ENCODE data around the gene FAM89B.

Gene FAM89B

DNA sequence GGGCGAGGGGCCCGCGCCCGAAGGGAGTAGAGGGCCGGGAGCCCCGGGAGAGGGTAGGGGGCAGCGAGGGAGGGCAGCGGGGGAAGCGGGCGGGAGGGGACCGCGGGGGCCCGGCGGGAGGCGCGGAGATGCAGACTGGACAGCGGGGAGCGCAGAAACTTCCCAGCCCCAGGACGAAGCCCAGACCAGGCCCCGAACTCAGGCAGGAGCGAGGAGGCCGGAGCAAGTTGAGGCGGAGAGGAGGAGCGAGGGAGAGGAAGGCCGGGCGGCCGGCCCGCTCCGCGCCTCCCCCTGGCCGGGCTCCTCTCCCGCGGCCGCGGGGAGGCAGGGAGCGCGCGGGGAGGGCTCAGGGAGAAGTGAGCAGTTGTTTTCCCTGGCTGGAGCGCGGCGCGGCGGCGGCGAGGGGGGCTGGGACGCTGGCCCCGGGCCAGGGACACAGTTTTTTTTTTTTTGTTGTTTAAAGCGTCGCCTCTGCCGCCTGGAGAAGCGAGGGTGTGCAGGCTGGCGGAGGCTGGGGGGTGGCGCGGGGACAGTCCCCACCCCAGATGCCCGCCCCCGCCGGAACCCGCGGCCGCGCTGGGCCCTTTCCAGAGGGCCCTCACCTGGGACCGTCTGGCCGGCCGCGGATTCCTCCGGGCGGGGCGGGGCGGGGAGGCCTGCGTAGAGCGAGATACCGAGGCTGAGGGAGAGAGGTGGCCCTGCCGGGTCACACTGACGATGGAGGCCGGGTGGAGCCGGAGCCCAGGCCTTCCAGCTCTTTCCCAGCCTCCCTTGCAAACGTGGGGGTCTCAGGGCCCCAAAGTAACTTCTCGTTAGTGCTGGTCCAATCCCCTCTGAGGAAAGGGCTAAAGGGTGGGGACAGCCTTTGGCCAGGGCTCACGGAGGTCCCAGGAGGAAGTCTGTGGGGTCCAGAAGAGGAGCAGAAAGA is 14.1 kb upstream of the FAM89B start, which contains the start of gene LTBP3:
LTBP3 (minus strand) TSS at position 358 of the 928 bp plus-strand sequence. CDS start 400 bp downstream, outside the sequence.
- DNase-seq = peak; percentile 38

DNA sequence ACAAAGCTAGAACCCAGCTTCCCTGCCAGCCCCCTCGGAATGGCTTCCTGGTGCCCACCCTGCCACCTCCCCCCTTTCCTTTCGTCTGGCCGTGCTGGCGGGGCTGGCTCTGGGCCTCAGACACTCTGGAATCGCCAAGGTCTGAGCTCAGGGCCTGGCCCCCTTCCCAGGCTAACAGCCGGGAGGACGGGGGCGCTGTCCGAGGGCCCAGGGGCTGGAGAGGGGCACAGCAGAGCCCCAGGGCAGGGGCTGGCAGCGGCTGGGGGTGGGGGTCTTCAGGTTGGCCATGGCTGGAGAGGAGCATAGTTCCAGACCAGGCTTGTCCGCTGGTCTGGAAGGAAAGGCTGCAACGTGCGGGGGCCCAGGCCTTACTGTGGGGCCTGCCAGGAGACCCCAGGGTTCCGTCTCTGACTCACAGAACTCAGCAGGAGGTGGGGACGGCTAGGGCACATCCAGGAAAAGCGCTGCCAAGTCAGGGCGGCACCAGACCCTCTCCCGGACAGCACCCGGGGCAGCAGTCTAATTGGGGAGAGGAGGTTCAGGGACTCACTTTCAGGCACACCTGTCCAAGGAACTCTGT is 13.3 kb upstream of the FAM89B start:
- no peak for DNase-seq

DNA sequence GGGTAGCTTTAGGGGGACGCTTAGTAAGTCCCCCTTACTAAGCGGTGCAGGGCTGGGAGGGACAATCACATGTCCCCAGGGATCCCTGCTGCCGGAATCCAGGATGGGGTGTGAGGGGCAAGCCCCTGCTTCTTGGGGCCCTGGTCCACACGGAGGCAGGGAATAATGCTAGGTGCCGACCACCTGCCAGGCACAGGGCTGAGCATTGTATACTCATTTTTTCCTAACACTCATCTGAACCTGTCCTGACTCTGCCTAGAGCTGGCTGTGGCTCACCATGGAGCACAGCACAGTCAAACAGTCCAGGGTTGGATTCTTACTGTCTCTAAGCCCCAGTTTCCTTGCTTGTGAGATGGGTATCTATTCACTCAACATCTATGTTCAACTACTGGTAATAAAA is 12.8 kb upstream of the FAM89B start:
- DNase-seq = no peak

DNA sequence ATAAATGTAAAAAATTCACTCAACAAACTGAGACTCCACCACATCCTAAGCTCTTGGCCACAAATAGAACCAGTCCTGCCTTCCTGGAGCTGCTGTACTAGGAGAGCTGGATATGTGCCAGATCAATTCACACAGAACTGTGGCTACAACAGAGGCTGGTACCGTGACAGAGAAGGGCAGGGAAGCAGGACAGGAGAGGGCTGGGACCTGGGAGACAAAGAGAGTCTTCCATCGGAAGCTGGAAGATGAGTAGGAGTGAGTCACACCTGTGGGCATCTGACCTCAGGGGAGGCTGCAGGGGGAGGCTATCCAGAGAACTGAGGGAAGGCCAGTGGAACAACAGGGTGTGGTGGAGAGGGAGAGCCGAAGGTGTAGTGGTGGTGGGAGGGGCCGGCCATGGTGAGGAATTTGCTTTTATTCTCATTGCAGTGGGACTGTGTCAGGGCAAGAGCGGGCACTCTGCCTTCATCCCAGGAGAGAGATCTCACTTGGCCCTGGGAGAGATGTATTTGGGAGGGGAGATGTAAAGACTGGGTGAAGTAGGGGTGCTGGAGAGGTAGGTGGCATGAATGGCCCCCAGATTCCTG is 12.3 kb upstream of the FAM89B start:
- DNase-seq = no peak

DNA sequence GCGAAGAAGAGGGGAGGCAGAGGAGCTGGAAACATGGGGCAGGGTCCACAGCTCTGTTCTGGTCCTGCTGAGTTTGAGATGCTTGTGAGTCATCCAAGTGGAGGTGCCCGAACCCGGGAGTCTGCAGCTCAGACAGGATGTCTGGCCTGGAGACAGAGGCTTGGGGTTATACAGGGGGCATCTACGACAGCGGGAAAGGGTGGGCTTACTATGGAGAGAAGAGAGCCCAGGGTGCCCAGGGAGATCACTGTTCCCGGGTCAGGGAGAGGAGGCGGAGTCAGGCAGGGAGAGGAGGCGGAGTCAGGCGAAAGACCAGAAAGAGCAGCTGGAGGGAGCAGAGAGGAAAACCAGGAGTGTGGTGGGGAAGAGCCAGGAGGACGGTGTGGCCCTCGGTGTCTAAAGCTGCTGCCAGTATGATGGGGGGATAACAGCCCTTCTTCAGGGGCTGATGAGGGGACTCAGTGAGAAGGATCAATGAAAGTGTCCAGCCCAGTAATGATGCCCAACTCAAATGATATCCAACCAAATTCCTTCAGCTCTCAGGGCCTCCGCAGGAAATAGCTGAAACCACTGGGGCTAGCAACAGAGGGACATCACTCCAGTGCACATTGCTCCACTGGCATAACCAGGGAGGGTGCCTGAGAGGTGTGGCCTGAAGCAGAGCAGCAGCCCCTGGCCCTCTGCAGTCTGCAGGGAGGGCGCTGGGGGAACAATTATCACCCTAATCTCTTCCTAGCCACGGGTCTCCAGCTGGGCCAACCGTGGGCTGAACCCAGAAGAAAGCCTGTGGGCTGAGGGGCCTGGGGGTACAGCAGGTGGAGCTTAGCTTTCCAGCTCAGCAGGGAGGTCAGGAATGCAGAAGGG is 11.6 kb upstream of the FAM89B start:
- no peak for DNase-seq

DNA sequence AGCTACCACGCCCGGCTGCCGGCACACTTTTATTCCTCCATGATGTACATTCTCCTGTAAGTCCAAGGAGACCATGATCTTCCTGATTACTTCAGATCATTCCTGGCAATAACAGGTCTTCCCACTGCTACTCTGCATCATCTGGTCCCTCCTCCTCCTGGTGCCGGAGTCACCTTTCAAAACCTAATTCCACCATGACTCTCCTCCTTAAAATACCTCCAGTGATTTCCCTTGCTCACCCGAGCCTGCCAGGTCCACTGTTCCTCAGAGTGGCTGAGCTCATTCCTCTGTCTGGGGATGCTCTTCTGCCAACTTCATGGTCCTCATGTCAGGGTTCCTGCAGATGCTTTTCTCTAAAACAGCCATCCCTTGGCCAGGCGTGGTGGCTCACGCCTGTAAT is 10.3 kb upstream of the FAM89B start:
- no peak for DNase-seq

DNA sequence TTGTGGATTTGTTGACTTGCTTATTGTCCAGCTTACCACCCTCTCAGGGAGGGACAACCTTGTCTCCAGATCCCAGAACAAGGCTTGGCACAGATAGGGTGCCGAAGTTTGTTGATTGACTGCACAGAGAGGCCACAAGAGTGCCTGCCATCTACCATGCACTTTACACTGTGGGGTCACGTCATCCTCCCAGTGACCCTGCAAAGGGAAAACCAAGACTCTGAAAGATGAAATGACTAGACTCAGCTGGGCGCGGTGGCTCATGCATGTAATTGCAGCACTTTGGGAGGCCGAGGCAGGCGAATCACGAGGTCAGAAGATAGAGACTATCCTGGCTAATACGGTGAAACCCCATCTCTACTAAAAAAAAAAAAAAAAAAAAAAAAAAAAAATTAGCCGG is 9.6 kb upstream of the FAM89B start:
- DNase-seq = no peak

DNA sequence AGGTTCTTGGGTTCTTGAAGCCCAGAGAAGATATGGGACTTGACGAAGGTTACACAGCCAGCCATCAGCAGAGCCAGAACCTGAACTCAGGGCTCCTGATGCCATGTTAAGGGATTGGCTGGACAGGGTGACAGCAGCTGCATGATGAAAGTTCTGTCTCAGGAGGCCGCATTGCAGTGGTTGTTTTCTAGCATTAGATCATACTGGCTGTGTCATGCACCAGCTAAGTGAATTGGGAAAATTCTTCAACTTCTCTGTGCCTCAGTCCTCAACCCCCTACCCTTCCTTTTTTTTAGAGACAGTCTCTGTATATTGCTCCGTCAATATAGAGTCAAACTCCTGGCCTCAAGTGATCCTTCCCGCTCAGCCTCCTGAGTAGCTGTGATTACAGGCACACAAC is 8.7 kb upstream of the FAM89B start:
- DNase-seq = no peak

DNA sequence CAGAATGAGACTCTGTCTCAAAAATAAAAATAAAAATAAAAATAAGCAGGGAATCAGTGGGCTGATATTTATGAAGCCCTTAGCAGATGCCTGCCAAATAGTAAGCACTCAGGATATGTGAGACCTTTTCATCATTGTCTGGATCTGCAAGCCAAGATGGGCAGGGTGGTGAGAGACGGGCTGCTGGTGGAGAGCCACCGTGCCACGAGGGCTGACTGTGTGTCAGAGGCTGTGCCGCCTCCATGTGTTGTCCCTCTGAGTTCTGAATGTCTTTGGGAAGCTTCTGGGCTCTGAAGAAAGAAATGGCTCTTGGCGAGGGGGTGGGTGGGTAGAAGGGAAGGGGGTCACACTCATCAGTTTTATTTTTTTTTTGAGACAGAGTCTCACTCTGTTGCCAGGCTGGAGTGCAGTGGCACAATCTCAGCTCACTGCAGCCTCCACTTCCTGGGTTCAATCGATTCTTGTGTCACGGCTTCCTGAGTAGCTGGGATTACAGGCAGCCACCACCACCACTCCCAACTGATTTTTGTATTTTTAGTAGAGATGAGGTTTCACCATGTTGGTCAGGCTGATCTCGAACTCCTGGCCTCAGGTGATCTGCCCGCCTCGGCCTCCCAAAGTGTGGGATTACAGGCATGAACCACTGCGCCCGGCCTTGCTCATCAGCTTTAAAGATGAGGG is 7.3 kb upstream of the FAM89B start:
- peak; percentile 34 for DNase-seq

DNA sequence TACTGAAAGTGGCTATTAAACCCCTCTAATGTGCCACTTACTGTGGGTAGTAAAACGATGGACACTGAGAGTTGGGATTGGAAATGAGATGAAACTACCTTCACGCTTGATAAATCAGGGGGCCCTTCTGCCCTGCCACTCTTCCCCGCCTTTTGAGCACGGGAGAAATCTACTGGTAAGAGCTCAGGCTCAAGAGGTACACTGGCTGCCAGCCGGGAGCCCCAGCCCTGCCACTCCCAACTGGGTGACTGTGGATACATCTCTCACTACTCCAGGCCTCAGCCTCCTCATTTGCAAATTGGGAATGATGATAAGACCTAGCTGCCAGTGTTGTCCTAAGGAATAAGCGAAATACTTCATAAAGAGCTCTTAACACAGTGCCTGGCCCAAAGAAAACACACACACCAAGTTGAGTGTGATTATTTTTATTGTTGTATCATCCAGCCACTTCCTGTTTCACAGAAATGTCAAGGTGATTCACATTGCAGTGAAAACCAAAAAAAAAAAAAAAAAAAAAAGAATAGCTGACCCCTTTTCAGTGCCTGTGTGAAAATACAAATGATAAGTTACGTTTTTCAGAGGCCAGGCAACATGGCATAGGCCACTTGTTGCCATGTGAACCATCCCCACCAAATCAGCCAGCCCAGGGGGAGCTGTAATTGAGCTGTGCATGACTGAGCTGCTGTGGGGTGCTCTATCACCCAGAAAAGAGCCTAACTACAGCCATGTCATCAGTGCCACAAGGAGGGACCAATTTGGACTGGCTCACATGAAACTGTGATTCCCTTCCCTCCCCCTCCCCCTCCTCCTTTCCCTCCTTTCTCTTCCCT is 6.5 kb upstream of the FAM89B start:
- peak; percentile 39 for DNase-seq

DNA sequence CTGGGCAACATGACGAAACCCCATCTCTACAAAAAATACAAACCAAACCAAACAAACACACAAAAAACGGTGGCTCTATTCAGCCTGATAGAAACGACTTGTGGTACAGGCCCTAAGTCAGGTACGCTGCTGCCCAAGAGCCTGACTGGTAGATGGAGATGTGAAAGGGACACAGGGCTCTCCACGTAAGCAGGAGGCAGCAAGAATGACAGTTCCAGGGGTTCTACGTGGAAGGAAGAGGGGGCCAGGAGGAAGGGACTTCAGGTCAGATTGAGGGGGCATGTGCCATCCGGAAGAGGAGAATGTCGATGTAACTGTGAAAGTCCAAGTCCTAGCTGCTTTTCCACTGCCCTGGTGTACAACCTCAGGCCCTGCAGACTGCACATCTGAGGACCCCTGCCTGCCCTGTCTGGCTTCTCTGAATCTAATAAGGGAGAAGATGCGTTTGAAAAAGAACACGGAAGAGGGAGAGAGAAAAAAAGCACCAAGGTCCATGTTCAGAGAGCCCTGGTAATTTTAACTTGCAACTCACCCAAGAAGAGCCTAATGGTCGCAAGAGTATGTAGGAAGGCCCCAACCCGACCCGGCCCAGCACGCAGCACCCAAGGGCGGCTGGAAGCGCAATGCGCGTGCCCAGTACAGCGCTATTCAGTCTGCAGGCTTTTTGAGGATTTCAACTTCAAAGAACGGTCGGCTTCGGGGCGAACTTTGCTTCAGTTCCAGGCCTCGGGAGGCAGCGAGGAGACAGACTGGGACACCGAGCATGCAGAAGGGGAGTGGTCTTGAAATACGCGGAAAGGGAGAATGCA is 3.0 kb upstream of the FAM89B start:
- DNase-seq = no peak

DNA sequence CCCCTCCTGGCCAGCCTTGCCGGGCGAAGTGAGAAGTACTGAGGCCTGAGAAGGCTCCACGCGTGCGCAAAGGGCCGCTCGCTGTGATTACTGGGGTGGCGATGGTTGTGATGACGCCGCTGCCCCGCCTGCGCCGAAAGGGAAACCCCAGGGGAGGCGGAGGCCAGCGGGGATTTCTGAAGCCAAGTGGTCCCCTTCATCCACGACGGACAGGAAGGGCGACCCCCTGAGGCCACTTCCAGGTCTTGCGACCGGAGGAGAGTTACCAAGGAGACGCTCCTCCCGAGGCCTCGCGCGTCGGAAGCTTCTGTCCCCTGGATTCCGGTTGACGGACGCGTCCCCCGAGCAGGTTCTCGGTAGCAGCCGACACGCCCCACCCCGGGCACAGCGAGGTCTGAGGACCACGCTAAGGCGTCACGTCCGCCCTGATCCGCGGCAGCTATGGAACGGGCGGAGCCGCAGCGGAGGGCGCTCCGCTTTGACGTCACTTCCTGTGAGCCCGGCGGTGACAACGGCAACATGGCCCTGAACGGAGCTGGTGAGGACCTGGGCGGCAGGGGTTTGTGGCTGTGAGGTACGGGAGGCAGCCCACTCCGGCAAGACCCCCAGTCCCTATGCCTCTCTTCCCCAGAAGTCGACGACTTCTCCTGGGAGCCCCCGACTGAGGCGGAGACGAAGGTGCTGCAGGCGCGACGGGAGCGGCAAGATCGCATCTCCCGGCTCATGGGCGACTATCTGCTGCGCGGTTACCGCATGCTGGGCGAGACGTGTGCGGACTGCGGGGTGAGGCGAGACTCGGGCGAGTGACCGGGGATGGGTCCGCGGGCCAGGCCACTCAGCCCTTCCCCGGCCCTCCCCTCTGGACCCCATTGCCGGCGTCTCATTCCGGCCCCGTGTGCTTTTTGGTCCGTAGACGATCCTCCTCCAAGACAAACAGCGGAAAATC is 2.1 kb upstream of the FAM89B start, which contains the start of gene ZNRD2:
ZNRD2 (plus strand) TSS at position 505 of the 946 bp plus-strand sequence; CDS start at position 520, 15 bp downstream.
- DNase-seq = peak; percentile 98

DNA sequence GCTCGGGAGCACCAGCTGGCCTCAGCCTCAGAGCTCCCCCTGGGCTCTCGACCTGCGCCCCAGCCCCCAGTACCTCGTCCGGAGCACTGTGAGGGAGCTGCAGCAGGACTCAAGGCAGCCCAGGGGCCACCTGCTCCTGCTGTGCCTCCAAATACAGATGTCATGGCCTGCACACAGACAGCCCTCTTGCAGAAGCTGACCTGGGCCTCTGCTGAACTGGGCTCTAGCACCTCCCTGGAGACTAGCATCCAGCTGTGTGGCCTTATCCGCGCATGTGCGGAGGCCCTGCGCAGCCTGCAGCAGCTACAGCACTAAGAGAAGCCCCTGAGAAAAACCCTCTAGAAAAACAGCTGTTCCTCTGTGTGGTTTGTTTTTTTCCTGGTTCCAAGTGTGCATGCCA is 918 bp upstream of the FAM89B start:
- no peak for DNase-seq

DNA sequence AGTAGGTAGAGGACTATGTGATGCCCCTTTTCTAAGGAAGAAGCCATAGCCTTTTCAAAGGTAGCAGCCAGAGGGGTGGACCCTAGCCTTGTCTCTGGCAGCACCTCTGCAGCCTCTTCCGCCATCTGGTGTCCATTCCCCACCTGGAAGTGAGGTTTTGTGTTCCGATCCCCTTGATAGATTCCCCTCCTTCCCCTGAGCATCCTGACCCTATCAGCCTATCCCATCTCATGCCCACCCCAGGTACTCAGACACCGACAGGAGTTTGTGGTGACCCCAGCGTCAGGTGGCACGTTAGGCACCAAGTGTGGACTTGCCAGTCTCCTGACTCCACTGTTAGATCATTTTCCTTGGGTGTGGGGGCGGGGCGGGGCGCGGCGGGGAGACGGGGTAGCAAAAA is 398 bp upstream of the FAM89B start:
- DNase-seq = no peak

DNA sequence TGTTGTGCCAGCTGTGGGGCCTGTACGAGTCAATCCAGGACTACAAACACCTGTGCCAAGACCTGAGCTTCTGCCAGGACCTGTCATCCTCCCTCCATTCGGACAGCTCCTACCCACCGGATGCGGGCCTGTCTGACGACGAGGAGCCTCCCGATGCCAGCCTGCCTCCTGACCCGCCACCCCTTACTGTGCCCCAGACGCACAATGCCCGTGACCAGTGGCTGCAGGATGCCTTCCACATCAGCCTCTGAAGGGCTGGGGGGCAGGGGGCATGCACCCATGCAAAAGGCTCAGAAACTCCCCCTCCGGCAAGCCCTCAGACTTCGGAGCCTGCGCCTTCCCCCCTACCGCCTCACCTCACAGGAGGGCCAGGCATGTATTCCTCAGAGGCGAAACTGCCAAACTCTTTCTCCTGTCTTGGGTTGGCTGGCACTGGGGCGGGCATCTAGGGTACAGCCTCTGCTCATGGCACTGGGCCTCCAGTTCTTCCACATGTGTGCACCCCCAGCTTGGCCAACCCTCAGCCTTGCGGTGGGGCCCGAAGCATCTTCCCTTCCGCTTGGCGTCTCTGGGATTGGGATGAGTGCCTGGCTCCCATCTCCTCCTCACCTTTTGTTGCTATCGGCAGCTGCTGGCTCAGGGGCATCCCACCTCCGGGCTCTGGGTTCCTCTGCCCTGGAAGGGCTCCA is 1.2 kb downstream of the FAM89B start:
- DNase-seq = no peak

DNA sequence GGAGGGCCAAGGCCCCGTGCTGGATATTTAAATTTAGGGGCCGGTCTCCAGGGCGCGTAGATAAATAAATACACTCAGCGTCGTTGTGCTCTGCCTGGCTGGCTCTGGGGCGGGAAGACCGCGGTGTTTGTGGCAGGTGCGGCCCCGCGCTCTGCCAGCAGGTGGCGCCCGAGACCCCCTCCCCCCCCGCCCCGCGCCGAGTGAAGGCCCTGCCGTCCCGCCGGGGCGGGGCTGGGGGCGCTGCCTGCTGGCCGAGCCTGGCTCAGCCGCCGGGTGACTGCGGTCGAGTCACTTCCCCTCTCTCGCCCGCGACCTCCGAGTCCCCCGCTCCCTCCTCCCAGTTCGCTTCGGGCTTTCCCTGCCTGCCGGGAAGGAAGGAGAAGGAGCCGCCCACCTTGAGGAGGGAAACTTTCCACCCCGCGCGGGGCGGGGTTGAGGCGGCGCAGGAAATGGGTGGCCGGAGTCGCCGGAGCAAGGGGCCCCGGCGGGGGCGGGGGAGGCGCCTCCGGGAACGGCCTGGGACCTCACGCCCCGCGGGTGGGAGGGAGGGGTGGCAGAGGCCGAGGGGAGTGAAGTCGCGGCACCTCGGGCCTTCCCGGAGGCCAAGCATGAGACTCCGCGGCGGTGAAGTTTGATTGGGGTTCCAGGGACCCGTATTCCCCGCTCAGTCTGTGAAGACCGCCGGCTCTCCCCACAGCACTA is 1.9 kb downstream of the FAM89B start:
- peak; percentile 80 for DNase-seq

DNA sequence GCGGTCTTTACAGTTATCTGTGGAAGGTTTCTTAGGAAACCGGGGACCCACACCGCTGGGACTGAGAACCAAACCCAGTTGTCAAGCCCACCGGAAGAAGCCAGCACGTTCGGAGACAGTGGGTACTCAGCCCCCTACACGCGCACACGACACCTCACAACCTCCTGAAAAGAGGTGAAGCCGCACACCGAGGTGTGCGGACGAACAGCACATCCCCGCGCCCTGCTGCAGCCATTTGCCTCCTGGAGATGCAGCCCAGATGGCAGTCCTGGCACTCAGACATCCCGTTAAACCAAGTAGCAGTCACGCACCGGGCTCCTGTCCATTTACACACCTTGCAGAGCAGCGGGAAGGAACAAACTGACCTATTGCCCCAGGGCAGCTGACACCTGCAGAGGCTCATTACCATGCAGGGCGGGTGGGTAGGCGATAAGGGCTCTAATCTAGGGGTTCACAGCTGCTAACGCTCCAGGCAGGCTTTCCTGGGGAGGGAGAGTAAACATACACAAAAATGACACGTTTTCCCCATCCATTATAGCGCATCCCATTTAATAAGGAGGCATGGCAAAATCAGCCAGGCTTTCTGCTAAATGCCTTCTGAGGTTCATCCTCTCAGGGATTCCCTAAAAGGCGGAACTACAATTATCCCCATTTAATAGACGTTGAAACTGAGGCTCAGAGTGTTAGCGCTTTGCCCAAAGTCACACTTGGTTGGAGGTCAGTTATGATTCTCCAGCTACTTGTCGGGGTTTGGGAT is 2.7 kb downstream of the FAM89B start:
- peak; percentile 55 for DNase-seq
